HG03175 (cell line): ENCODE data around the gene MAPT.

Experiments used
- ATAC-seq: cut with Tn5 transposase; IDR thresholded peaks from one replicate; pipeline ENCODE4 v1.9.1; 2021; ENCODE audit warnings: mild to moderate bottlenecking, moderate library complexity; ENCODE audit not compliant: unreplicated experiment

Gene MAPT

GRCh38 chr17:46025060-46025459 lies 130.7 kb downstream of the MAPT start:
- ATAC-seq = no peak

GRCh38 chr17:46025510-46026165 lies 131.3 kb downstream of the MAPT start:
- no peak for ATAC-seq

GRCh38 chr17:46026166-46027047 lies 132.1 kb downstream of the MAPT start:
- no peak for ATAC-seq

- no peak for ATAC-seq
Observed at GRCh38 chr17:46027048-46027975, 133.0 kb downstream of the MAPT start.

DNA sequence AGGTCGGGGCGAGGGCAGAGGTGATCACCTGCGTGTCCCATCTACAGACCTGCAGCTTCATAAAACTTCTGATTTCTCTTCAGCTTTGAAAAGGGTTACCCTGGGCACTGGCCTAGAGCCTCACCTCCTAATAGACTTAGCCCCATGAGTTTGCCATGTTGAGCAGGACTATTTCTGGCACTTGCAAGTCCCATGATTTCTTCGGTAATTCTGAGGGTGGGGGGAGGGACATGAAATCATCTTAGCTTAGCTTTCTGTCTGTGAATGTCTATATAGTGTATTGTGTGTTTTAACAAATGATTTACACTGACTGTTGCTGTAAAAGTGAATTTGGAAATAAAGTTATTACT lies 133.6 kb downstream of the MAPT start:
- no peak for ATAC-seq

DNA sequence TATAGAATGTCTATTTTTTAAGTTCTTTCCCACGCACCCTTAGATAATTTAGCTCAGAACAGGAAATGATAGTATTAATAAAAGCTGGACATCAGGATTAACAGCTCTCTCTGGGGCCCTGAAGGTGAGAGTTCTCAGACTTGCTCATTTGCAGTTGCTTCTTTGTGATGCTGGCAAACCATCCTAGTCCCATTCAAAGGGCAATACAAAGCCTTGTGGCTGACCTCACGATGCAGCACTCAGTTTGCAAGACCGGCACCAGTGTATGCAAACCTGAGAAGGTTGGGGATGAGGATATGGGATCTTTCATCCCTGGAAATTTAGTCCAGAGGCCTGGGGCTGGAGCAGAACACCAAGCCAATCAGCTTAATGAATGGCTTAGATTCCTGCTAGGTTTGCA lies 134.0 kb downstream of the MAPT start:
- ATAC-seq = no peak

DNA sequence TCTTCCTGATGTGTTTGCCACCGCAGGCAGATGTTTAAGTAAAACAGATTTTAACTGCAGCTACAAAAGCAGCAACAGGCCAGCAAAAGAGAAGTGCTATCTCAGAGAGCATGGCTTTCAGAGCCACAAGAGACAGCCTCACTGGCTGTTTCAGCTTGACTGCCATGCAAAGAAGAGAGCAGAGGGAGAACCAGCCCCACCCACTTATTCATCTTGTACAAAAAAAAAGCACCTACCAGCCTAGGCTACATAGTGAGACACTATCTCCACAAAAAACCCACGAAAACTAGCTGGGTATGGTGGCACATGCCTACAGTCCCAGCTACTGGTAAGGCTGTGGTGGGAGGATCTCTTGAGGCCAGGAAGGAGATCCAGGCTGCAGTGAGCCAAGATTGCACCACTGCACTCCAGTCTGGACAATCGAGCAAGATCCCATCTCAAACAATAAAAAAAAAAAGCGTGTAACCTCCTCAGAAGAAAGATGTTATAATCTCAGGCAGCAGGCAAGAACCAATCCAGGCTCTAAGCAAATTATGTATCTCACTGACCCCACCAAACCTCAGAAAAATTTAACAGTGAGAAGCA lies 134.7 kb downstream of the MAPT start:
- ATAC-seq = no peak

DNA sequence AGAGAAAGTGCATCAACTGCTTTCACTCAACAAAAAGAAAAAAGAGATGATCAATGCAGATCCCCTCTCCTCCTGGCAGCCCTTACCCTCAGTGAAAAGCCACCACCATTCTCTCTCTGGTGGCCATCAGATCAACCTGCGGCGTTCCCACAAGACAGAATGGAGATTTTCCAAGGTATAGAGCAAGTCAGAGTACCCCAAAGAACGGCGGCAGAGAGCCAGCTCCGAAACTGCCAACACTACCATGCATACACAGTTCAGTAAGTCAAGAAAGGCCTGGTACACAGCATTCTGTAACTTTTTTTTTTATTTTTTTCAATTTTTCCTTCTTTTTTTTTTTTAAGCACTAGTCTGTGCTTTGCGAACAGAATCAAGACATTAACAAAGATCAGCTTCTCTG lies 135.3 kb downstream of the MAPT start:
- ATAC-seq = no peak

DNA sequence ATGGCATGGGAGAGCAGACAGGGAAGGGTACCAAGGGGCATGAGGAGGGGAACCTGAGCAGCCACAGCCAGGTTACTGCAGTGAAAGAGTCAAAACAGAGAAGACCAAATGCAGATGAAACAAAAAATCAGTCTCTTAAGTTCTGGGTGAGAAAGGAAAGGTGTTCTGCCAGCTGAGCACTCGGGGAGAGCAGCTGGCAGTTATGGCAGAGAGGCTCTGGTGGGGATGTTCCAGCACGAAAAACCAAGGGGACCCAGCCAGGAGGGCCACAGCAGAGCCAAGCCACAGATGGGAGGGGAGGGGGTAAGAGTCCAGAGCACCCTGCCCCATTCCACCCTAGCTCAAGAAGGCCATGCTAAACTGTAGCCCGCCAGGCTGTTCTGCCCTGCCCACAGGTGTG lies 136.4 kb downstream of the MAPT start:
- no peak for ATAC-seq

DNA sequence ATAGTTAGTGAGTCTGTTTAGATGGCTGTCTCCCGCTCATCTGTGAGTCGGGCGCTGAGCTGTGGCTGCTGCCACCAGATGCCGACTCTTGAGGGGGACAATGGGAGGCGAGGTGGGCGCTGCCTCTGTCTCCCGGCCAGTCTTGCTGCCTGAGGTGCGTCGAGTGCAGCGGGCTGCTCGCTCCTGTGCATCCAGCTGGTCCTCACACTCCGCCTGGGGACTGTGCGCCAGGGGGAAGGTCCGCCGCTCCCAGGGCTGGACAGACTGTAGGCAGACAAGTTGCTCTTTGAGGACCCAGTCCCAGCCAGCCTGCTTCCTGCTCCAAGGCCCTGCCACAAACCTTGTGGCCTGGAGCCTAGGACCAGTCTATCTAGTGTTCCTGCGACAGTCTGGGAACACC lies 137.1 kb downstream of the MAPT start:
- ATAC-seq = no peak

GRCh38 chr17:46031920-46032319 lies 137.6 kb downstream of the MAPT start:
- no peak for ATAC-seq

- ATAC-seq = no peak
Observed at GRCh38 chr17:46032909-46033308, 138.6 kb downstream of the MAPT start.

- no peak for ATAC-seq
Observed at GRCh38 chr17:46033392-46033791, 139.0 kb downstream of the MAPT start.

DNA sequence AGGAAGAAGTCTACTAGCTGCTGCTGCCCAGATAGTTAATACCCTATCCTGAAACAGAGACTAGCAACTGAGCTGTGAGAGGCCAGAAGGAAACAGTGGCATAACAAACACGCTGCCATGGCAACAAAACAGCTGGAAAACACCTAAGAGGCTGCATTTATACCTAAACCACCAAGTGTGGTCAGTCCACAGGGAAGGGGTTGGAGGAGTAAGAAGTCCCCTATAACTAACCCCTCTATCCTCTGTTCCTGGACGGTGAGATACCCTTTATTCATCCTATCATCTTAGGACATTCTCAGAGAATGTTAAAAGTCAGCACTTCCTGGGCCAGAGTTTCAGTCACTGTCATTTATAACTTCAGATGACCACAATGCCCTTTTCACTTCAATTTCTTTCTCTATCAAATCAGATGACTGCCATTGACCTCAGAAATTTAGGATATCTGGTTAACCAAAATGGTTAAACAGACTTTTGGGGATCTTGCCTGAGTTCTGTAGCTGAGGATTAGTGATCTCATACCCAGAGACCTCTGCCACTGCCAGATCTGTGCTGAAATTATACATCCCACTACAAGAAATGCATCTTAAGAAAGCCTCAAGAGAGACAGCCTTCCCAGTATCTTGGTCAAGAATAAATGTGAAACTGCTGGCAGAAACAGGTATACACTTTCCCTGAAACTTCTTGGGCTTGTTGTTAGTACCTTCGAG lies 140.9 kb downstream of the MAPT start:
- ATAC-seq = peak; percentile 50

DNA sequence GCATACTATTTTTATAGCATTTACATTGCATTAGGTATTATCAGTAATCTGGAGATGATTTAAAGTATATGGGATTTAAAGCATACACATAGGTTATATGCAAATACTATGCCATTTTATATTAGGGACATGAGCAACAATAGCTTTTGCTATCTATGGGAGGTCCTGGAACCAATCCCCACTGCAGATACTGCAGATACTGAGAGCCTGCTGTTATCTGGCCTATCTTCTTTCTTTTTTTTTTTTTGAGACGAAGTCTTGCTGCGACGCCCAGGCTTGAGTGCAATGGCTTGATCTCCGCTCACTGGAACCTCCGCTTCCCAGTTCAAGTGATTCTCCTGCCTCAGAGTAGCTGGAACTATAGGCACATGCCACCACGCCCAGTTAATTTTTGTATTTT lies 142.1 kb downstream of the MAPT start:
- ATAC-seq = no peak

GRCh38 chr17:46037722-46038255 lies 143.4 kb downstream of the MAPT start:
- no peak for ATAC-seq

DNA sequence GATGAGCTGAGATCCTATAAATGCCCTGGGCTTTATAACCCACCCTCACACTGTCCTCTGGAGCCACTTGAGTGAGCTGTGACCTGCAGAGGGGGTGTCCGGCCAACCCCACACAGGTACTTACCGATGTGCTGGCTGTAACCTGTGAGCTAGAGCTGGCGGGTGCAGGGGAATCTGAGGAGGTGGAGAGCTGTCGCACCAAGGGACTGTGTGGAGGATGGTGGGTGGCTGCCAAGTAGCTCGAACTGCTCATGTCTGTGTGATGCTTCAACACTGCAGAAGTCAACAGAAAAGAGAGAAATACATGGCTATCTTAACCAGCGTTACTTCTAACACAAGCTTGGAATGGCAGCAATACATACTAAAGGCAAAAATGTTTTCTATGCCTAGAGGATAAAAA lies 144.1 kb downstream of the MAPT start:
- ATAC-seq = no peak

- ATAC-seq = no peak
Observed at GRCh38 chr17:46038937-46039336, 144.6 kb downstream of the MAPT start.

DNA sequence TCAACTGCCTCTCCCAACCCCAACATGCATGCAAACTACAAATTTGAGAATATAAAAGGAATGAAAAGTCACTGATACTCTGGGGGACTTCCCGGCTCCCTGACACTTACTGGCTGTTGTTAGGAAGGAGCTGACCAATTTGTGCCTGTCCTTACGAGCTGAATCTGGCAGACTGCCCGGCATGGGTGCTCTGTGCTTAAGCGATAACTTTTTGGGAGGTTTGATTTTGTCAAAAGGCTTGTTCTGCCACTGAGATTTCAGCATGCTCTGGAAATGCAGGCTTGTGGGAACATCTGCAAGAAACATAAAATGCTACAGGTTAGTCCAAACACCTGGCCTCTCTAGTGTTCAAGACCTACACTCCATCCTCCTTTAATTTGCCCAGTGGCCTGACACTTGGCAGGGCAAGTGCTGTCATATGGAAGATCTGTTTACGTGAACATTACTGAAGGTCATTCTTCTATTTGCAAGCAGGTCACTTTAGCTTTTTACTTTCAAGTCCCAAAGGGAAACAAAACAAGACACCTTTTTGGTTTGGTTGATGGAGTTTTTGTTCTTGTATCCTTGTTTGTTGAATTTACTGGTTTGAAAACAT lies 145.3 kb downstream of the MAPT start:
- ATAC-seq = no peak

GRCh38 chr17:46042246-46042645 lies 147.9 kb downstream of the MAPT start:
- no peak for ATAC-seq
